NCI-H446 treated with DMSO at 0.1 percent for 48 hours (cell line): ENCODE data around the gene GET4.

Experiments
- DNase-seq: peaks from one replicate; lab custom pipeline; 2025; lab: John Stamatoyannopoulos, UW

The GET4 gene

GRCh38 chr7:886626-887487 is 10.5 kb downstream of the GET4 start:
- DNase-seq = no peak

- no peak for DNase-seq
Observed at GRCh38 chr7:887488-887820, 11.1 kb downstream of the GET4 start.

- DNase-seq = no peak
Observed at GRCh38 chr7:888081-889024, 12.0 kb downstream of the GET4 start.

GRCh38 chr7:889025-889390 is 12.7 kb downstream of the GET4 start:
- DNase-seq = no peak

GRCh38 chr7:889391-889790 is 13.0 kb downstream of the GET4 start:
- no peak for DNase-seq

GRCh38 chr7:890868-891267 is 14.5 kb downstream of the GET4 start:
- no peak for DNase-seq

GRCh38 chr7:891291-891690 is 14.9 kb downstream of the GET4 start:
- no peak for DNase-seq

- no peak for DNase-seq
Observed at GRCh38 chr7:891805-892204, 15.5 kb downstream of the GET4 start.

GRCh38 chr7:892648-893593 is 16.6 kb downstream of the GET4 start:
- DNase-seq = no peak

- no peak for DNase-seq
Observed at GRCh38 chr7:893686-894085, 17.3 kb downstream of the GET4 start.

GRCh38 chr7:894164-894867 is 18.0 kb downstream of the GET4 start:
- DNase-seq = no peak

- DNase-seq = no peak
Observed at GRCh38 chr7:894927-895450, 18.6 kb downstream of the GET4 start.

GRCh38 chr7:895451-896052 is 19.2 kb downstream of the GET4 start:
- no peak for DNase-seq

- no peak for DNase-seq
Observed at GRCh38 chr7:896346-897075, 20.2 kb downstream of the GET4 start.

GRCh38 chr7:897086-897485 is 20.7 kb downstream of the GET4 start:
- DNase-seq = no peak

GRCh38 chr7:897771-898376 is 21.5 kb downstream of the GET4 start:
- DNase-seq = no peak

- no peak for DNase-seq
Observed at GRCh38 chr7:898460-898854, 22.1 kb downstream of the GET4 start.

GRCh38 chr7:898855-899681 is 22.7 kb downstream of the GET4 start:
- DNase-seq = no peak

- no peak for DNase-seq
Observed at GRCh38 chr7:899806-900205, 23.5 kb downstream of the GET4 start.
